NCI-H526 treated with DMSO at 0.1 percent for 48 hours (cell line): ENCODE measurements around the gene SLC1A5.
"Not testable (repeated sequence)": the region's sequence is repeated elsewhere in the genome, so short reads cannot be mapped to it uniquely, and the experiment has no call there.

Experiments
- DNase-seq: peaks from one replicate; lab custom pipeline; 2025; lab: John Stamatoyannopoulos, UW

The SLC1A5 gene

DNA sequence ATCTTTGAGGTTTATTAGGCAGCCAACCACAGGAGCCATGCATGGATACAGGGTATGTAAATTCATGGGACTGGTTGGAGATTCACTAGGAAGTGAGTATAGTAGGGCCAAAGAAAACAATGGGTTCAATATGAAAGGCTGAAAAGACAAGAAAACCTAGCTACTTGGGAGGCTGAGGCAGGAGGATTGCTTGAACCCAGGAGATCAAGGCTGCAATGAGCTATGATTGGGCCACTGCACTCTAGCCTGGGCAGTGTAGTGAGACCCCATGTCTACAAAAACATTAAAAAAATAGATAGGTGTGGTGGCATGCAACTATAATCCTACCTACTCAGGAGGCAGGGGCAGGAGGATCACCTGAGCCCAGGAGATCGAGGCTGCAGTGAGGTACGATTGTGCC, 10.3 kb upstream of the SLC1A5 start:
- DNase-seq, result no peak

DNA sequence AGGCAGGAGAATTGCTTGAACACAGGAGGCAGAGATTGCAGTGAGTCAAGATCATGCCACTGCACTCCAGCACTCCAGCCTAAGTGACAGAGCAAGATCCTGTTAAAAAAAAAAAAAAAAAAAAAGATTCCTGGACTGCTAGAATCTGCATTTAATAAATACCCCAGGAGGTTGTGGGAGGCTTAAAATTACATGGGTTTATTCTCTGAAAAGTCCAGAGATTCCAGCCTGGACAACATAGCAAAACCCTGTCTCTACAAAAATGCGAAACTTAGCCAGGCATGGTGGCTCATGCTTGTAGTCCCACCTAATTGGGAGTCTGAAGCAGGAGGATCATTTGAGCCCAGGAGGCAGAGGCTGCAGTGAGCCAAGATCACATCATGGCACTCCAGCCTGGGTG, 9.5 kb upstream of the SLC1A5 start:
- DNase-seq, result no peak

DNA sequence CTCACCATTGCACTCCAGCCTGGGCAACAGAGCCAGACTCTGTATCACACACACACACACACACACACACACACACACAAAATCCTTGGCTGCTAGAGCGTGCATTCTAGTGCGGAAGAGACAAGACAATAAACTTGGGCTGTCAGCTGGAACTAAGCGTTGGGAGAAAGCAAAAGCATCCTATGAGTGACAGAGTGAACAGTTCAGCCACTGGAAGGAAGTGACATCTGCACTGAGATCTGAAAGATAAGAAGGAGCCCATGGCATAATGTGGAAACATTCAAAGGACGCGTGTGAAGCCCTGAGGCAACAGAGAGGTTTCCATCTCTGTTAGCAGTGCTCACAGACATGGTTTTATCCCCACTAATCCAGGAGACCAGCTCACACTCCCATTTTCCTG, 3.5 kb upstream of the SLC1A5 start:
- no peak for DNase-seq

DNA sequence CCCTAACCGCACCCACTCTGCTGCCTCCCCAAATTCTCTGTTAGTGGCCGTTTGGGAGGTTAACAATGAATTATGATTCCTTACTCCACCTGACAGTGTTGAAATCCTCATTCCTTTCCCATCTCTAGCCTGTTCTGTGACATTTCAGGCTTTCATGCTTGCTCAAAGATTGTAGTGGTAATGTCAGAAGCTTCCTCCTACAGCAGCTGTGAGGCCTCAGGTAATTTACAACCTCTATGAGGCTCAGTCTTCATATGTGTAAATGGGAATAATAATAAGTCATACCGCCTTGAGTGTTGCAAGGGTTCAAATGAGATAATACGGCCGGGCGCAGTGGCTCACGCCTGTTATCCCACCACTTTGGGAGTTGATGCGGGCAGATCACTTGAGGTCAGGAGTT, 977 bp upstream of the SLC1A5 start:
- no peak for DNase-seq

DNA sequence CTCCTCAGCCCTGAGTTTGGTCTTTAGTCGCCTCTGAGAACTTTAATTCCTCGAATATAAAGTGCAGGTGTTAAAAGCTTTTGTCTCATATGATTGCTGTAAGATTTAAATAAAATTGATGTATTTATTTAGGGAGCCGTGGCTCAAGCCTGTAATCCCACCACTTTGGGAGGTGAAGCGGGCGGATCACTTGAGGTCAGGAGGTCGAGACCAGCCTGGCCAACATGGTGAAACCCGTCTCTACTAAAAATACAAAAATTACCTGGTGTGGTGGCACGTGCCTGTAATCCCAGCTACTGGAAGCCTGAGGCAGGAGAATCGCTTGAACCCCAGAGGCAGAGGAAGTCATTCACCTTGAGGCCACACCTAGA, 559 bp upstream of the SLC1A5 start:
- DNase-seq, result no peak

DNA sequence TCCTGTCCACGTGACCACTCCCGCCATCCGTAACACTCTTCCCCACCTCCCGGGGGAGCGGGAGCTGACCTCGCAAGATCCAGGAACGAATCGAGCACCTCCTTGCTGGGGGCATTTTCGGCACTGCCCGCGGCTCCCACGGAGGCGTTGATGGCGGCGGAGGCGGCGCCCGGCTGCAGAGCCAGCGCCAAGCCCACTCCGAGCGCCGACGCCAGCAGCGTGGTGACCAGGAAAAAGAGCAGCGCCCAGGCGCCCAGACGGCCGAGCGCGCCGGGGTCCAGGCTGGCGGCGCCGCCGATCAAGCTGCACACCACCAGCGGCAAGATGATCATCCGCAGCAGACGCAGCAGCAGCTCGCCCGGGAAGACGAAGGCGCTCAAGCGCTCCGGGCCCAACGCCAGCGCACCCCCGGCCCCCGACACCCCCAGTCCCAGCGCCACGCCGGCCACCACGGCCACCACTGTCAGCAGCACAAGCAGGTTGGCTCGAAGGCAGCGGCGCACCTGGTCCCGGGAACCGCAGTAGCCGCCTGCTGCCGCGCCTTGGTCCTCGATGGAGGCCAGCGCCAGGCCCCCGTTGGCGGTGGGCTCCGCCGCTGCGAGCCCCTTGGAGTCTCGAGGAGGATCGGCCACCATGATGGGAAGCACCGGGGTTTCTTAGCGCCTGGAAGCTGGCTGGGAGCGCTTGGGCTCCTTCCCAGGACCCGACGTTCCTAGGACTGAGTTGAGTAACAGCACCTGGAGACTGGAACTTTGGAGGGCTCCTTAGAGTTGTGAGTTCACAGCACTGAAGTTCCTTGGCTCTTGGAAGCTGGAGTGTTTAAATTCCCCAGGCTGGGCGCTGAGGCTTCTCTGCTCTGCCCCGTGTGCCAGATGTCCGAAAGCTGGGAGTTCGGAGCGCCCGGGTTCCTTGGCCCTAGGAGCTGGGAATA, 798 bp downstream of the SLC1A5 start:
- peak; percentile 49 for DNase-seq

DNA sequence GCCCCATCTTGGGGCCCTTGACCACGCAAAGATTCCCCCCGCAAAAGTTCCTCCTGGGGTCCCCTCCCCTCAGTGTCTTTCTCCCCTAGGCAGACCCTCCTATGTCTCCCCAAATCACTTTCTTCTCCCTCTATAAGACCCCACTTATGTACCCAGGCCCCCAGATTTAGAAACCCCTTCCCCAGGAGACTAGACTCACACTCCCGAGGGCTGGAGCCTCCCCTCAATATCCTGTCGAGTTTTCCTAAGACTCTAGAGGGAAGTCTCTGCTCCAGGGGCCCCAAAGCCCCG, 1.4 kb downstream of the SLC1A5 start:
- no peak for DNase-seq

DNA sequence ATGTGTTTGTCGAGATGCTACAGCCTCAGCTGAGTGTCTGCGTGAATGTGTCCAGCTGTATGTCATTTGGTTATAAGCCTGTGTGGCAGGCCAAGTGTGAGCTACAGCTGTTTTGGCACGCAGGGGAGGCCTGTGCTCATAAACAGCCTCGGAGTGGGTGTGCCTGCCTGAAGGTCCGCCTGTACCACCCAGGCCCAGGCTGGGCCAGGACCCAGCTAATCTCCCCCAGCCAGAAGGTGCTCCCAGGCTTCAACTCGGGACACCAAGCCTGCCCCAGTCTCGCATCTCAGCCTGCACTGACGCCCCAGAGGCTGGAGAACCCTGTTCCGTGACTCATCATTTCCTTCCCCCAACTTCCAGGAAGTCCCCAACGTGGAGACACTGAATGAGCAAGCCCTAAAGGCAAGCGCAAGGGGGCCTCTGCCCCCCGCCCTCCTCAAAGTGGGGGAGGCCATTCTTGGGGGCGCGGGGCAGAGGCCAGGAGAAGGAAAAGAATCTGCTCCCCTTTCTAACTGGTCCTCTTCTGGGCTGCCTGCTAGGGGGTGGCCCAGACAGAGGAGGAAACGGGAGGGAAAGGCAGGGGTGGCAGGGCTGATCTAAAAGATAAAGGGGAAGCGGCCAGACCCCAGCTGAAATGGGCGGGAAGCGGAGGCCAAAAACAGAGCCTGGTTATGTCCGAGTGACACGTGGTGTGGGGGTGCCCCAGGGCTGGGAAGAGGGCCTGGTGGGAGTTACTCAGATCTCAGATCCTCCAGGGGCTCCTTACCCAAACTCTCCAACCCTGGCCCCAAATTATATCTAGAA, 2.0 kb downstream of the SLC1A5 start:
- DNase-seq, result peak; percentile 41

DNA sequence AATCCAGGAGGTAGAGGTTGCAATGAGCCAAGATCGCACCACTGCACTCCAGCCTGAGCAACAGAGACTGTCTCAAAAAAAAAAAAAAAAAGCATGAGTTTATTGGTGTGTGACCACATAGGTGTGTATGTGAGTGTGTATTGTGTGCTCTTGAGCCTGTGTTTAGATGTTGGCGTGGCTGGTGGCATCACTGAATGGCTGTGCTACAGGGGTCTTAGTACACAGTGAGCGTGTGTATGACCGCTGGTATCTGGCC, 2.5 kb downstream of the SLC1A5 start:
- DNase-seq, result no peak

DNA sequence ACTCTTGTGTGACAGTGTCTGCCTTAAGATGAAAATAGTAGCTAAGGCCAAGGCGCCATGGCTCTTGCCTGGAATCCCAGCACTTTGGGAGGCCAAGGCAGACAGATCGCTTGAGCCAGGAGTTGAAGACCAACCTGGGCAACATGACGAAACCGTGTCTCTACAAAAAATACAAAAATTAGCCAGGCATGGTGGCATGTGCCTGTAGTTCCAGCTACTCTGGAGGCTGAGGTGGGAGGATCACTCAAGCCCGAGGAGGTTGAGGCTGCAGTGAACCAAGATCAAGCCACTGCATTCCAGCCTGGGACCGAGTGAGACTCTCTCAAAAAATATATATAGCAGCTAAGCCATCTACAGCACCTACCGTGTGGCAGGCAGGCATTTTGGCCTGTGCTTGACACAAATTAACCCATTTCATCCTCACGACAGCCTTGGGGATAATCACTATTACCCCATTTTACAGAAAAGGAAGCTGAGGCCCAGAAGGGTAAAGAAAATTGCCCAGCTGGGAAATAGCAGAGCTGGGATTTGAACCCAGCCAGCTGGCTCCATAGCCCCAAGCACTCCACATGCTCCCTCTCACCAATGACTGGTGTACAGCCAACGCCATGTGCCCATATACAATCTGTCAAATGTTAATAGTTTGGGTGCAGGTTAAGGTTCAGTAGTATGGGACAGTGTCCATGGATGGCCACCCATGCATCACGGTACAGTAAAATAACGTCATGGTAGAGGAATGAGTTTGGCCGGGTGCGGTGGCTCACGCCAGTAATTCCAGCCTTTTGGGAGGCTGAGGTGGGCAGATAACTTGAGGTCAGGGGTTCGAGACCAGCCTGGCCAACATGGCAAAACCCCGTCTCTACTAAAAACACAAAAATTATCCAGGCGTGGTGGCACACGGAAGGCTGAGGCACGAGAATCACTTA, 3.1 kb downstream of the SLC1A5 start:
- DNase-seq, result no peak

DNA sequence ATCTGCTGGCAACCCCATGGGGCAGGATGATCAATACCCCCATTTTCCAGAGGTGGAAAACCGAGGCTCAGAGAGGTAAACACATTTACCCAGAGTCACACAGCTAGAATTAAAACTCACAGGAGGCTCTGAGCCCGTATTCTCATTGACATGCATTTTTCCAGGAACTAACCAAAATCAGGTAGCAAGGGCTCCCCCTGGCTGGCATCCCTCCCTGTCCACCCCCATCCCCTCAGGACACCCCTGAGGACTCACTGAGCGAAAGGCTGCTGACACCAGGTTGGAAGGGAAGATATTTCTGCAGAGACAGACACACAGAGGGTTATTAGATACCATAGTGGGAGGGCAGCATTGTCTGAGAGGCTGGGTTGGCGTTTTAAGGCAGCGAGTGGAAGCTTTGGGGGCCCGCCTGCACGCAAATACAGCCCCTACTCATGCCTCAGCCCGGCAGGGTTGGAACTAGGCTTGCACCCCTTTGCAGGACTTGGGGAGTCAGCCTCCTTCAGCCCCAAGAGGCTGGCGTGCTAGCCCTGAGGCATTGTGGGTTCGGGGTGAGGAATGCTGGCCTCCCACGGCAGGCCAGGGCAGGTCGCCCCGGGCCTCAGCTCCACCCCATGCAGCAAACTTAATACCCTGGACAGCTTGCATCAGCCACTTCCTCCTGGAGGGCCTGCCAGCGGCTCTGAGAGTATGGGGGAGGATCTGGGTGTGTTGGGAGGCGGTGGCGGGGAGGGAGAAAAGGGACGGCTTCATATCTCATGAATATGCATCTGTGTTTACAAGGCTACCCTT, 3.9 kb downstream of the SLC1A5 start:
- peak; percentile 29 for DNase-seq

DNA sequence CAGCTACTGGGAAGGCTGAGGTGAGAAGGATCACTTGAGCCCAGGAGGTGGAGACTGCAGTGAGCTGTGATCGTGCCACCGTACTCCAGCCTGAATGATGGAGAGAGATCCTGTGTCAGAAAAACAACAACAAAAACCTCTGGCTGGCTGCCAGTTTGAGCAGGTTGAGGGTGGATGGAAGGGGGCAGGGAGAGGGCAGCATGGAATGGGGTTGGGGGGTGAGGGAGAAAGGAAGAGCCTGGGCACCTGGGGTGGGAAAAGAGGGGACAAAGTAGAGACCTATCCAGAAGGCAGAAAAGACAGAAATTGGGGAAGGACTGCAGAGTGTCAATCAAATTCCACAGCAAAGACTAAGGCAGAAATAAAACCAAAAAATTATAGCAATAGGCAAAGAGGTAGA, 4.7 kb downstream of the SLC1A5 start:
- DNase-seq, result no peak

DNA sequence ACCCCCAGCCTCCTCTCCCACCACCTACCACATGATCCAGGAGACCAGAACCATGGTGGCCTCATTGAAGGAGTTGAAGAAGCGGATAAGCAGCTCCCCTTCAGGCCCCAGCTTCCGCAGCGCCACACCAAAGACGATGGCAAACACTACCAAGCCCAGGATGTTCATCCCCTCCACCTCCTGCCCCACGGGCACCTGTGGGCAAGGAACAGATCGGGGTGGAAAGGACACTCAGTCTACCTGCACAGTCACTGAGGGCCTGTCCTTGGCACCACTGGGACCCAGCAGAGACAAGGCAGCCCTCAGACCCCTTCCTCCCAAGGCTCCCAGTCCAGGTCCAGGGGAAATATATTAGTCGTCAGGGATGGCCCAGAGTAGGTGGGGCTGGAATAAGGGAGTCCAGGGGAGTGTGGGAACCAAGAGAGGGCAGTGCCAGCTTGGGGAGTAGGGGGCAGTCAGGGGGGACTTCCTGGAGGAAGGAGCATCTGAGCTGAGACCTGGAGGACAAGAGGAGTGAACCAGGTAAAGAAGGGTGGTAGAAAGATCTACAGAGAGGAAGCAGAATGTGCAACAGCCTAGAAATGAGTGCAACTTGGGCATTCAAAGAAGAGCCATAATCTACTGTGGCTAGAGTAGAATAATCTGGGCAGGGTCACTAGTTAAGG, 5.9 kb downstream of the SLC1A5 start:
- DNase-seq, result no peak

DNA sequence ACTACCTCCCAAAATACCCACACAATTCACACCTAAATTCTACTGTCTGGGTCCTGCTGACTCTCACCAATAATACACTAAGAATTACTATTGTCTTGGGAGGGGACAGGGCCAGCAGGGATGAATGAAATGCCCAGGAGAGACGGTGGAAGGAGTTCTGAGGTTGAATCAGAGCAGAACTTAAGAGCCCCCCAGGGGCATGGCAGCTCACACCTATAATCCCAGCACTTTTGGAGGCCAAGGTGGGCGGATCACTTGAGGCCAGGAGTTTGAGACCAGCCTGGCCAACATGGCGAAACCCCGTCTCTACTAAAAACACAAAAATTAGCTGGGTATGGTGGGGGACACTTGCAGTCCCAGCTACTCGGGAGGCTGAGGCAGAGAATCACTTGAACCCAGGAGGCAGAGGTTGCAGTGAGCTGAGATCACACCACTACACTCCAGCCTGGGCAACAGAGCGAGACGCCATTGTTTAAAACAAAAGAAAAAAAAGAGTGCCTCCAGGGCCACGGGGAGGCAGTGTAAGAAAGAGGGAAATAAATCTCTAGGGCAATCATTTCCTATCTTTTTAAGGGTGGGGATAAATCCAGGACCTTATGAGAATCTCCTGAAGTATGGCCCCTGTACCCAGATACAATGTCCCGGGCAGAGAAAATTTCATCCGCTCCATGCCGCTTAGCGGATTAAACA, 10.3 kb downstream of the SLC1A5 start:
- not testable (repeated sequence) for DNase-seq

DNA sequence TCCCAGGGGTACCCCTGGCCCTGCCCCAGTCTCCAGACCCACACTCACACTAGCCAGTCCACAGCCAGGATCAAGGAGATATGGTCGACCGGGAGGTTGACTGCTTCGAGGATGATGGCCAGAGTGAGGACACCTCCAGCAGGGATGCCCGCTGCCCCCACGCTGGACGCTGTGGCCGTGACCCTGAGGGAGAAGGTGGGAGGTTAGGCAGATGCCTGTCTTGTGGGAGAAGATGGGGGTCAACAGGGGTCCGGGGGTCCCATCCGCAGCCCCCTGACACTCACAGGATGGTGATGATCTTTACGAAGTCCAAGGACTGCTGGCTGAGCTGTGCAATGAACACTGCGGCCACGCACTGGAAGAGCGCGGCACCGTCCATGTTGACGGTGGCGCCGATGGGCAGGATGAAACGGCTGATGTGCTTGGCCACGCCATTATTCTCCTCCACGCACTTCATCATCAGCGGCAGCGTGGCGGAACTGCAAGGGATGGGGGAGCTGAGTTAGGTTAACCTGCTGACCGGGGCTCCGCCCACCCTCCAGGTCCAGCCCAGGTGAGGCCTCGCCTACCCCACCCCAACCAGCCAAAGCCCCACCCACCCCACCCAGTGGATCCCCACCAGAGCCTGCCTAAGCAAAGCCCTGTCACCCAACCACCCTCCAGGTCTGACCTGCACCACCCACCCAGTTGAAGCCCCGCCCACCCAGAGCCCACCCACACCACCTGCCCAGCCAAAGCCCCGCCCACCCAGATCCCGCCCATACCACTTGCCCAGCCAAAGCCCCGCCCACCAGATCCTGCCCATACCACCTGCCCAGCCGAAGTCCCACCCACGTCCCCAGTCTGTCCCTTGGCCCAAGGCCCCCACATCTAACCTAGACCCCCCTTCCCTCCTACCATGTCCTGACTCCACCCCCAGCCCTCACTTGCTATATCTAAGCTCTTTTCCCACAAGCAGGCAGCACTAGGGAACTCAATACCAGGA, 11.2 kb downstream of the SLC1A5 start:
- DNase-seq, result no peak

DNA sequence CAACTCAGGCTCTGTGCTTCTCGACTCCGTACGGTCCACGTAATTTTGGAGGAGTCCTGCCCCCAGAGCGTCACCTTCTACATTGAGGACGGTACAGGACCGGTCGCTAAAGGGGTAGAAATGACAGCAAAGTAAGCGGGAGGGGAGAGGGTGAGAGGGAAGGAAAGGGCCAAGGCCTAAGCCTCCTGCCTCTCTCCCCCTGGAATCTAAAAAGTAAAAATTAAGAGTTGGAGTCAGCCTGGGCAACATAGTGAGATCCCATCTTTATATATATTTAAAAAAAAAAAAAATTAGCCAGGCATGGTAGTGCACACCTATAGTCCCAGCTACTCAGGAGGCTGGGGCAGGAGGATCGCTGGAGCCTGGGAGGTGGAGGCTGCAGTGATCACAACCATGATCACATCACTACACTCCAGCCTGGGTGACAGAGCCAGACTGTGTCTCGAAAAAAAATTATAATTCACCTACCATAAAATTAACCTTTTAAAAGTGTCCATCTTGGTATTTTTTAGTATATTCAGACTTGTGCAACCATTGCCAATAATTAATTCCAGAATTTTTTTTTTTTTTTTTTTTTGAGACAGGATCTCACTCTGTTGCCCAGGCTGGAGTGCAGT, 12.6 kb downstream of the SLC1A5 start:
- no peak for DNase-seq

DNA sequence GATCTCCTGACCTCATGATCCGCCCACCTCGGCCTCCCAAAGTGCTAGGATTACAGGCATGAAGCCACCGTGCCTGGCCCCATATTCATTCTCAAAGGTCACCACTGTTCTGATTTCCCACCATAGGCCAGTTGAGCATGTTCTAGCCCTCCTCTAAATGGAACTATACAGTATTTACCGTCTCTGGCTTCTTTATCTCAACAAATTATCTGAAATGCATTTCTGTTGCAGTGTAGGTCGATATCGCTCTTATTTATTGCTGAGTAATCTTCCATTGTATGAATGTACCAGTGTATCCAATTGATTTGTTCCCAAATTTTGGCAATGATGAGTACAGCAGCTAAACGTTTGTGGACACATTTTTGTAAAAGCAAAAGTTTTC, 15.4 kb downstream of the SLC1A5 start:
- DNase-seq, result no peak

DNA sequence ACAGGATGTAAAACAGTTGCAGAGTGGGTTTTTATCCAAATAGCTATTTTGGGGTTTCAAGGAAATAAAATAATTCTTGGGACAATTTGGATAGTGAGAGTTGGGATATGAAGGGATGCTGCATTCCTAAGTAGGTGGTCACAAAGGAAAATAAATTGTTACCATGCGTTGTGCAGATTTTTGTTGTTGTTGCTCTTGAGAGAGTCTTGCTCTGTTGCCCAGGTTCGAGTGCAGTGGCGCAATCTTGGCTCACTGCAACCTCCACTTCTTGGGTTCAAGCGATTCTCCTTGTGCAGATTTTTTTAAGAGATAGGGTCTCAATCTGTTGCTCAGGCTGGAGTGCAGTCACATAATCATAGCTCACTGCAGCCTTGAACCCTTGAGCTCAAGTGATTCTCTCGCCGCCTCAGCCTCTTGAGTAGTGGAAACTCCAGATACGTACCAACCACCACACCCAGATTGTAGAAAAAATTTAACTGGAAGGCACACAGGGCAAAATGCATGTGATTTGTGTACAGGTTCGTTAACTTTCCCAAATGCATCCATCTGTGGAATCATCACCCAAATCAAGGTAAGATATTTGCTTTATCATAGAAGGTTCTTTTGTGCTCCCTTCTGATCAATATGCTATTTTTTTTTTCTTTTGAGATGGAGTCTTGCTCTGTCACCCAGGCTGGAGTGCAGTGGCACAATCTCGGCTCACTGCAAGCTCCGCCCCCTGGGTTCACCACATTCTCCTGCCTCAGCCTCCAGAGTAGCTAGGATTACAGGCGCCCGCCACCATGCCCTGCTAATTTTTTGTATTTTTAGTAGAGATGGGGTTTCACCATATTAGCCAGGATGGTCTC, 16.0 kb downstream of the SLC1A5 start:
- no peak for DNase-seq
